GM19023 (cell line): ENCODE results near the gene KRT4.
"Not testable (repeated sequence)": the region's sequence is repeated elsewhere in the genome, so short reads cannot be mapped to it uniquely, and the experiment has no call there.

Experiments used
- ATAC-seq: cut with Tn5 transposase; IDR thresholded peaks from one replicate; pipeline ENCODE4 v1.9.1; 2021; ENCODE audit warnings: mild to moderate bottlenecking, moderate library complexity; ENCODE audit not compliant: unreplicated experiment

The KRT4 gene

DNA sequence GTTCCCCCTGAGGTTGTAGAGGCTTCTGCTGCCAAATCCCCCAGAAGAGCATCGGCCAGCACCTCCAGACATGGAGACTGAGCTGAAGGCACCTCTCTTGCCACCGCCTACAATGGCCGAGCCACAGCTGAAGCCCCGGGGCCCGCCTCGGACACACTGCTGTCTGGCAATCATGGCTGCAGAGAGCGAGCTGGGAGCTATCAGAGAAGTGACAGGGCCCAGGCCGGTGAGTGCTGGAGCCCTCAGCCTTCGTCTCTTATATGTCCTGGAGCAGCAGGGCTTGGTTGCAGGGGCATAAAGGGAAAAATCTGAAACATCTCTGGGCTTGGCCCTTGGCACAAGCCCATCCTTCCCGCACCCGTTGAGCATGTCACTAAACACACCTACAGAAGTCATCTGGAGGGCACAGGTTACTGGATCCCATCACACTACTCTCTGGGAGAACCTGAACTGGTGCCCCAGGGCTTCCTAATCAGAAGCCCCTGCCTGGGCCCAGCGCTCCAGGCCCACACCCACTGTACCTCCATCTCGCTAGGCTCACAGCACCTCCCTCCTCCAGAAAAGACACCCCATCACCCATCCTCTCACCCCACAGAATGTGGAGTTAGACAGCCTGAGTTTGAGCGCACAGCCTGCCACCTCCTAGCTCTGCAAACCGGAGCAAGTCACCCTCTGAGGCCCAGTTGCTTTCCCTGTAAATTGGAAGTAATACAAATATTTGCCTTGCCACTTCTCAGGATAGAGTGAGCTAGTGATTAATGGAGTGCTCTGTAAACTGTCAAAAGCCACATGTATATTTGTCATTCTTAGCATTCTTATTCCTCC lies at the start of gene KRT4:
Gene KRT4 (minus strand): TSS at position 232 of the 825 bp plus-strand sequence. CDS start 58 bp downstream, at position 174.
- ATAC-seq = no peak

- ATAC-seq = no peak
These were observed 48.1 kb upstream of the KRT4 start for GRCh38 chr12:52862023-52862422.

DNA sequence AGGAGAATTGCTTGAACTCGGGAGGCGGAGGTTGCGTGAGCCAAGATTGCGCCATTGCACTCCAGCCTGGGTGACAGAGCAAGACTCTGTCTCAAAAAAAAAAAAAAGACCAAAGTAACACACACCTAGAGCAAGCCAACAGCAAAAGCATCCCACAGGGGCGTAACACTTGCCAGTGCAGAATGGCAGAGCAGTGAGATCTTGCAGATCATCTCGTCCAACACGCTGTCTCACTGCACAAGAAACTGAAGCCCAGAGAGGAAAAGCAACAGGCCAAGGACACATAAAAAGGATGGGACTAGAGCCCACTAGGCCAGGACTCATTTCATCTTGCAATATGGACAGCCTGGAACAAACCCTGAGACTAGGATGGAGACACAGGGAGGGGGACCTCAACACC lies 47.6 kb upstream of the KRT4 start:
- ATAC-seq = no peak

- ATAC-seq = no peak
These were observed 46.3 kb upstream of the KRT4 start for GRCh38 chr12:52860102-52860823.

DNA sequence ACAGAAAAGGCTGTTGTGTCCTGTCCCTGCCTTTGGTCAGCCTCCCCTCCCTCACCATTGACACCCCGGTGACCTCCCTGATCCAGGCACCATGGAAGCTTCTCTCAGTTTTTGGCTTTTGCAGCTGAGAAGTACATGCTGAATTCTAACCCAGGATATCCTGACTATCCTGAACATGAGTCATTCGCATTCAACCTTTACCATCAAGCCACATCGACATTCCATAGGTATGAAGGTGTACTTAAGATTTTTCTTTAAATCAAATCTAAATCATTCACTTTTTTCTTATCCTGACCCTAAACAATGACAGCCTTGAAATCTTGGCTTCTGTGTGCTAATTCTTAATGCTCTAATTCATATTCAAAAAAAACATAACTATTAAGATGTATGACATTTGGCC lies 43.6 kb upstream of the KRT4 start:
- ATAC-seq = no peak

DNA sequence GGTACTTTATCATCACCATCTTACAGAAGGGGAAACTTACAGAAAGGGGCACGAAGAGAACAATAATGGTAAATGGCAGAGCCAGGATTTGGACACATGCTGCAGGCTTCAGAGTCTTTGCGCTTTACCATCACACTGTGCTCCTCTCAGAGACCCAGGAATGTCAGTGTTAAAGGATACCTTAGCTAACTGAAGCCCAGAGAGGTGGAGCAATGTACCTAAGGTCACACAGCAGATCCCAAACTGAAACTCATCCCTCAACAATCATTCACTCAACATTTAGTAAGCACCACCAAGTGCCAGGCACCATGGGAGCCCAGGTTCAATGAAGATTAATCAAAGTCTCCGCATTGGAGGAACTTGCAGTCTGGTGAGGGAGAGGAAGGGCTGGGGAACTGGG lies 42.9 kb upstream of the KRT4 start:
- no peak for ATAC-seq

- not testable (repeated sequence) for ATAC-seq
These were observed 42.2 kb upstream of the KRT4 start for GRCh38 chr12:52856077-52856476.

DNA sequence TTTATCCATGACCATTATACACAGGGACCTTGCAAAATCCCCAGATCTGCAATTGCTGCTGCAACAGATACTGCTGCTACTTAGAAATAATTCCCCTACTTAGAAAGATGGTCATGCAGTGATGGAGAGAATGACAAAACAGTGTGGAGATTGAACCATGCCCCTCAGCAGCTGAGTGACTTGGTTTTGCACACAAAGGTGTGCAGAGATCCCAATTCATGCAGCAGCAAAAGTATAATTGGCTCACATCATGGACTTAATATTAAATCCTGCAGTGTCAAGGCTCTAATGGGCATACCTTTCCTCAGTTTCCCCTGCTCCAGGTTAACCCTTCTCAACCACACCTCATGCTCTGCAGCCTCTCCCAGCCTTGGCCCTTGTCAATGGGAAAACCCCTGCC lies 37.9 kb upstream of the KRT4 start:
- ATAC-seq = no peak

DNA sequence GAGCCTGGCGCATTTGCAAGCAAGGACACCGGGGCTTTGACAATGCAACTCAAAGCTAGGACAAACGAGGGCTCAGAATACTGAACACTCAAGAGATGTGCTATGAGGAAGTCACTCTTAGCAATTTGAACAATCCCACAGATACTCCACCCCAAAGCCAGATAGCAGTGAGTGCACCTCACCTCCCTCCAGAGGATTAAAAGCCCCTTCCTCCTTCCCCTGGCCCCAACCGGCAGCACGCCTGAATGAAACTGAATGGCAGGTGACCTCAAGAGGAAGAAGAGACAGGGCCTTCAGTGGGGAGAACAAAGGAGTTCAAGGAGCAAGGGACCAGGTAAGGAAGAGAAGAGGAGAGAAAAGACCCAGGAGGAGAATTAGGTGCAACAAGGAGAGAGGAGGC lies 36.8 kb upstream of the KRT4 start:
- no peak for ATAC-seq

DNA sequence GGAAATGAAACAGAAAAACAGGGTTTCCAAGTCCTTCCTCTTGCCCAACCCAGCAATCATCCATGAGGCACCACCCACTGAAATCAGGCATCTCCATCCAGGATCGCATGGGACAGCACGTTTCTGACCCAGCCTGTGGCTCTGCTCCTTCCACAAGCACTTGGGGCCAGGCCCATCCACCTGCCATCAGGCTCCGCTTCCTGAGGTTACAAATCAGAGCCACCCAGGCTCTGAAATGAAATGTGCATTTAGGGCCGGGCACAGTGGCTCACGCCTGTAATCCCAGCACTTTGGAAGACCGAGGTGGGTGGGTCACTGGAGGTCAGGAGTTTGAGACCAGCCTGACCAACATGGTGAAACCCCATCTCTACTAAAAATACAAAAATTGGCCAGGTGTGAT lies 35.6 kb upstream of the KRT4 start:
- ATAC-seq = no peak

- no peak for ATAC-seq
These were observed 34.8 kb upstream of the KRT4 start, which contains the start of gene KRT78 for GRCh38 chr12:52848661-52849255. KRT78 (minus strand) TSS chr12:52848994; CDS start chr12:52848930, 64 bp downstream.

GRCh38 chr12:52847335-52848102 lies 33.6 kb upstream of the KRT4 start:
- ATAC-seq = no peak

DNA sequence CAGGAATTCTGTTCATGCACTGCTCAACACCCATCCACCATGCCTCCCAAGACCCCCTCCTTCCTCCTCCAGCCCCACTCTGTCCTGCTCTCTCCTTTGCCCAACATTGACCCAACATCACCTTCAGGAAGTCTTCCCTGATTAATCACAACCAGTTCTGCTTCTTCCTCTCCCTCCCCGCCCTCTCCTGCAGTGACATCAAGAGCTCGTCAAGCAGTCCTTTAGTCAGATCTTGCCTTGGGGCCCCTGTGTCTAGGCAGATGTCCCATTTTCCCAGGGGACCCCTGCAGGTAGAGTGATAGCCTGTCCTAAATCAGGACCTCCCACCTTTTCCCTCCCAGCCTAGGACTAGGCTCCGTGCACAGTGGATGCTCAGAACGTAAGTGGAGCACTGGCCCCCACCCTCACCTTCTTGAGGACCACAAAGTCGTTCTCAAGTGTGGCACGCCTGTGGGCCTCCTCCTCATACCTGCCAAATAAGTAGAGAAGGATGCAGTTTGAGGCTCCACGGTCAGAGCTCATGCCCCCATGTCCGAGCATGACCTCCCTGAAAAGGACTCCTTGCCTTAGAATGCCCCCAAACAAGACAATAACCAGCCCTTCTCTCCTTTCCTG lies 32.5 kb upstream of the KRT4 start:
- ATAC-seq = no peak

DNA sequence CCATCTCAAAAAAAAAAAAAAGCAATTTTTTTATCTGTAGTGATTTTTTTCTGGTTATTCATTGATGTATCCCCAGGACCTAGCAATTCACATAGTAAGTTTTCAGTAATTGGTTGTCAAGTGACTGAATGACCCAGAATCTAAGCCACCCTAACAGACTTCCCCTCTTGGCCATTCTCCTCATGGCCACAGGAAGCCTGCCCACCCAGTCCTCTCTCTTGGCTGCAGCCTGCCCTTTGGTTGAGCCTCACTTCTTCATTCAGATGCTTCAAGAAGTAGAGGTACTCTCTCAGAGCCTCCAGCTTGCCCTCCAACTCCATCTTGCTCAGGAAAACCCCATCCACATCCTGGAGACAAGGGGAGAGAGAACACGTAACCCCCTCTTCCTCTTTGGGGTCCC lies 32.0 kb upstream of the KRT4 start:
- no peak for ATAC-seq

GRCh38 chr12:52844386-52844785 lies 30.5 kb upstream of the KRT4 start:
- ATAC-seq = no peak

DNA sequence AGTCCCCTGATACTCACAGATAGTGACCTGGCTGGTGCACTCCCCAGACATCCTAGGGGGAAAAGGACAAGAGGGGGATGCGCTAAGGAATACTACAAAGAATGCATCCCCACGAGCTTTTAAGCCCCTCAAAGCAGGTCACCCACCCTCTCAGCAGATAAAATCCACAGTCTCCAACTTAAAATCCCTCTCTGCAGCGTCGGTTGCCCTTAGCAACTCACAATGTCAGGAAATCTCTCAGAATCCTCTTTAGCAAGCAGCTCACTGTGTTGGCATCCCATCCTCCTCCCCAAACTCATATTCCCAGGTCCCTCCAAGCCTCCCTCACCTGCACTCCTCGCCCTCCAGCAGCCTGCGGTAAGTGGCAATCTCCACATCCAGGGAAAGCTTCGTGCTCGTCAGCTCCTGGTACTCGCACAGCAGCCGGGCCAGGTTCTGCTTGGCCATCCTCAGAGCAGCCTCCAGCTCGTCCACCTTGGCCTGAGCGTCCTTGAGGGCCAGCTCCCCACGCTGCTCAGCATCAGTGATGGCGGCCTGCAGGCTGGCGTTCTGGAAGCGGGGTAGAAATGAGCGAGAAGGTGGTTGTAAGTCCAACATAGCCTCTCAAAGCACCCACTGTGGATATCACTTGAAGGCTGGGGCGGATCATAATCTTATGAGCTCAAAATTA lies 25.7 kb upstream of the KRT4 start:
- ATAC-seq = no peak

GRCh38 chr12:52838609-52839435 lies 24.9 kb upstream of the KRT4 start:
- ATAC-seq = no peak

GRCh38 chr12:52837781-52838608 lies 24.1 kb upstream of the KRT4 start:
- no peak for ATAC-seq
